ENCODE results near the gene IMMP2L. TPM values are rescaled to one million over a fixed set of nuclear protein-coding genes. Genes with fewer than 3 reads are reported as not detected.

Gene IMMP2L
- polyA plus RNA-seq, 1 of the 3 experiments (the other 2 are of a cell fraction): 10.7 TPM

DNA sequence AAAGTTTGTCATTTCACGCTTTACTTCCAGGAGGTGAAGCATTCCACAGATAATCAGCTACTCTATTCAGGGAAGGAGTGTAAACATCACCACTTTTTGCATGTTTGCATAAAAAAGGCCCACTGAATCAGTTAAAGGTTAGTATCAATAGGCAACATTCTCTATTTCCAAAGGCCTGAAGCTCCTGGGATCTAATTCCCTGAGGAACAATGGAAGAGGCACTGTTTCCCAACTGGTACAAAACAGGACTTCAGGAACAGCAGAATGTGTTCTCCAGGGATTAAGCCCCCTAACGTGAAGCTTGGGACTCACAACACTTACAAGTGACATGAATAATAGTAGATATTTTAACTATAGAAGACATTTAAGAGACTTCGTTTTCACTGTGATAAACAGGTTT is 465.3 kb downstream of the IMMP2L start:
- H3K4me1 ChIP-seq (ENCODE audit: control insufficient read depth in 1 of 2, insufficient read depth in 2 of 2, low read depth in 1 of 2, low read length in 1 of 2): peaks cover 0 to 33% of the 10 kb centered on the region in 2 experiments; a peak in 3 of 4 replicates
- no peak overlapping the region for H2AFZ ChIP-seq (ENCODE audit: low read depth)
- TF ChIP-seq RXRA (IDR thresholded peaks at IDR 0.05; ENCODE audit: borderline replicate concordance, low read depth): no peak
- TF ChIP-seq, protein P1, sequence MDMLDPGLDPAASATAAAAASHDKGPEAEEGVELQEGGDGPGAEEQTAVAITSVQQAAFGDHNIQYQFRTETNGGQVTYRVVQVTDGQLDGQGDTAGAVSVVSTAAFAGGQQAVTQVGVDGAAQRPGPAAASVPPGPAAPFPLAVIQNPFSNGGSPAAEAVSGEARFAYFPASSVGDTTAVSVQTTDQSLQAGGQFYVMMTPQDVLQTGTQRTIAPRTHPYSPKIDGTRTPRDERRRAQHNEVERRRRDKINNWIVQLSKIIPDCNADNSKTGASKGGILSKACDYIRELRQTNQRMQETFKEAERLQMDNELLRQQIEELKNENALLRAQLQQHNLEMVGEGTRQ (IDR thresholded peaks at IDR 0.05; ENCODE audit: borderline replicate concordance, low read depth, low read length): no peak
- TF ChIP-seq ELF1 (IDR thresholded peaks at IDR 0.05): no peak
- TF ChIP-seq RAD21 (IDR thresholded peaks at IDR 0.05; ENCODE audit: low read length): no peak
- no peak for TF ChIP-seq EZH2phosphoT487 (IDR thresholded peaks at IDR 0.05; ENCODE audit: borderline replicate concordance, low read depth)
- no peak for TF ChIP-seq NRF1 (IDR thresholded peaks at IDR 0.05; ENCODE audit: low read depth, low read length)
- no peak for TF ChIP-seq NFIC (IDR thresholded peaks at IDR 0.05; ENCODE audit: borderline replicate concordance)
- TF ChIP-seq TAF1 (IDR thresholded peaks at IDR 0.05; ENCODE audit: borderline replicate concordance, low read depth, low read length): no peak
- no peak for TF ChIP-seq MXI1 (IDR thresholded peaks at IDR 0.05; ENCODE audit: low read depth, low read length)
- no peak for TF ChIP-seq EP300 (IDR thresholded peaks at IDR 0.05; ENCODE audit: borderline replicate concordance in 1 of 2, low read depth in 1 of 2, low read length in 1 of 2)
- H3K9ac ChIP-seq: no peak overlapping the region
- no peak overlapping the region for H3K4me3 ChIP-seq (ENCODE audit: low read depth in 2 of 2, low read length in 1 of 2)
- POLR2A ChIA-PET: no interaction called here
- CTCF ChIA-PET: interaction anchor here (0.7 to 1.7 kb wide), 4 partner anchors 31 to 639 kb away, joined by 3 to 5 read pairs (median 4); no protein-coding TSS in a partner anchor
- no peak overlapping the region for H3K4me2 ChIP-seq
- H3K36me3 ChIP-seq (replicated peaks in 1 of 2; ENCODE audit: control insufficient read depth in 1 of 2, insufficient read depth in 2 of 2, low read length in 1 of 2): peaks cover 0 to 28% of the 10 kb centered on the region in 2 experiments
- H3K27me3 ChIP-seq (ENCODE audit: insufficient read depth): no peaks in the 10 kb centered on the region
- 94% methylated on average over 3 of the region's 3 CpGs for WGBS (ENCODE audit: low lambda C conversion rate)
- no peaks in the 10 kb centered on the region for H3K79me2 ChIP-seq (ENCODE audit: insufficient read depth)
- no peaks in the 10 kb centered on the region for H4K20me1 ChIP-seq (ENCODE audit: insufficient read depth)
- no peaks in the 10 kb centered on the region for H3F3A ChIP-seq (replicated peaks; ENCODE audit: insufficient read depth)
- no peaks in the 10 kb centered on the region for H3K9me2 ChIP-seq
- no peak for DNase-seq
- peak overlapping the region in 1 of 2 experiments; percentile 88; a peak in 2 of 4 replicates for H3K27ac ChIP-seq (ENCODE audit: low read depth in 2 of 2, low read length in 1 of 2)
- no peaks in the 10 kb centered on the region for H3K9me3 ChIP-seq

DNA sequence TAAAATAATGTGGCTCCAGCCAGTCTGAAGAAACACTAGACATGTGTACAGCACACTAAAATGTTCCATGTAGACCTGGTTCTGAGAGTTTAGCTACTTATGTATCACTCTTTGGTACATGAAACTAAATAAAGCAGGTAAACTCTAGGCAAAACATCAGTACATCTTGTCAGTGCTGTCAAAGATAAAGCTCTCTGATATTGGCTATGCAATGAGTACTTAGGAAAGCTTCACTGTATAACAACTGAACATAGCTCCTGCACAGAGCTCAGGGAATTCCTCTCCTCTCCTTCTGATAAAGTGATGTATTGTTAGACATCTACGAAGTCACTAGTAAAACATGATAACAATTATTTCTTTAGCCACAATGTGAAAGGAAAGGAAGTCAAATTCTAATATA is 467.9 kb downstream of the IMMP2L start:
- Histone ChIP-seq H3K9ac (no peak overlapping the region), H3K27ac (ENCODE audit: low read depth in 2 of 2, low read length in 1 of 2) (peak overlapping the region in 1 of 2 experiments; percentile 88; a peak in 2 of 4 replicates), H3K36me3 (replicated peaks in 1 of 2; ENCODE audit: control insufficient read depth in 1 of 2, insufficient read depth in 2 of 2, low read length in 1 of 2) (peaks cover 0 to 18% of the 10 kb centered on the region in 2 experiments), H3K4me2 (peak overlapping the region; percentile 6; the same call in 1 of the 2 replicates), H3K79me2 (ENCODE audit: insufficient read depth) (no peaks in the 10 kb centered on the region), H3K4me1 (ENCODE audit: control insufficient read depth in 1 of 2, insufficient read depth in 2 of 2, low read depth in 1 of 2, low read length in 1 of 2) (peaks cover 5 to 30% of the 10 kb centered on the region in 2 experiments; a peak in 3 of 4 replicates), H3K9me3 (no peaks in the 10 kb centered on the region), H4K20me1 (ENCODE audit: insufficient read depth) (no peaks in the 10 kb centered on the region), H3K27me3 (ENCODE audit: insufficient read depth) (no peaks in the 10 kb centered on the region), H3K9me2 (no peaks in the 10 kb centered on the region), H2AFZ (ENCODE audit: low read depth) (no peak overlapping the region), H3F3A (replicated peaks; ENCODE audit: insufficient read depth) (peaks cover 4% of the 10 kb centered on the region), H3K4me3 (ENCODE audit: low read depth in 2 of 2, low read length in 1 of 2) (peak overlapping the region in 1 of 2 experiments; percentile 61; a peak in 2 of 4 replicates)
- WGBS (ENCODE audit: low lambda C conversion rate): 41% methylated on average over 1 of the region's 1 CpG
- ChIA-PET CTCF (interaction anchor here (1.0 to 5.2 kb wide), 6 partner anchors 127 to 1251 kb away, joined by 3 to 35 read pairs (median 6); no protein-coding TSS in a partner anchor), POLR2A (no interaction called here)
- no peak for TF ChIP-seq GABPA (IDR thresholded peaks at IDR 0.05; ENCODE audit: low read depth)
- no peak for TF ChIP-seq TAF1 (IDR thresholded peaks at IDR 0.05; ENCODE audit: borderline replicate concordance, low read depth, low read length)
- TF ChIP-seq FOXJ3 (CRISPR knock-in tag; IDR thresholded peaks at IDR 0.05): no peak
- TF ChIP-seq JUND (IDR thresholded peaks at IDR 0.05): no peak
- TF ChIP-seq, protein P2, sequence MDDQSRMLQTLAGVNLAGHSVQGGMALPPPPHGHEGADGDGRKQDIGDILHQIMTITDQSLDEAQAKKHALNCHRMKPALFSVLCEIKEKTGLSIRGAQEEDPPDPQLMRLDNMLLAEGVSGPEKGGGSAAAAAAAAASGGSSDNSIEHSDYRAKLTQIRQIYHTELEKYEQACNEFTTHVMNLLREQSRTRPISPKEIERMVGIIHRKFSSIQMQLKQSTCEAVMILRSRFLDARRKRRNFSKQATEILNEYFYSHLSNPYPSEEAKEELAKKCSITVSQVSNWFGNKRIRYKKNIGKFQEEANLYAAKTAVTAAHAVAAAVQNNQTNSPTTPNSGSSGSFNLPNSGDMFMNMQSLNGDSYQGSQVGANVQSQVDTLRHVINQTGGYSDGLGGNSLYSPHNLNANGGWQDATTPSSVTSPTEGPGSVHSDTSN (IDR thresholded peaks at IDR 0.05): no peak
- DNase-seq: no peak

Data from SK-N-SH (cell line).